Stimulated activated CD8-positive, alpha-beta memory T cell treated with anti-CD3 and anti-CD28 coated beads, Interleukin-12 subunit alpha, Interleukin-12 subunit beta, amount 100 ng/mL, for 4 hours (primary cell): ENCODE data around the gene PRSS38.

Experiments used
- DNase-seq: peaks from one replicate; pipeline ENCODE4 v3.0.0-alpha.2; 2020; ENCODE audit warnings: low read depth

PRSS38 gene

DNA sequence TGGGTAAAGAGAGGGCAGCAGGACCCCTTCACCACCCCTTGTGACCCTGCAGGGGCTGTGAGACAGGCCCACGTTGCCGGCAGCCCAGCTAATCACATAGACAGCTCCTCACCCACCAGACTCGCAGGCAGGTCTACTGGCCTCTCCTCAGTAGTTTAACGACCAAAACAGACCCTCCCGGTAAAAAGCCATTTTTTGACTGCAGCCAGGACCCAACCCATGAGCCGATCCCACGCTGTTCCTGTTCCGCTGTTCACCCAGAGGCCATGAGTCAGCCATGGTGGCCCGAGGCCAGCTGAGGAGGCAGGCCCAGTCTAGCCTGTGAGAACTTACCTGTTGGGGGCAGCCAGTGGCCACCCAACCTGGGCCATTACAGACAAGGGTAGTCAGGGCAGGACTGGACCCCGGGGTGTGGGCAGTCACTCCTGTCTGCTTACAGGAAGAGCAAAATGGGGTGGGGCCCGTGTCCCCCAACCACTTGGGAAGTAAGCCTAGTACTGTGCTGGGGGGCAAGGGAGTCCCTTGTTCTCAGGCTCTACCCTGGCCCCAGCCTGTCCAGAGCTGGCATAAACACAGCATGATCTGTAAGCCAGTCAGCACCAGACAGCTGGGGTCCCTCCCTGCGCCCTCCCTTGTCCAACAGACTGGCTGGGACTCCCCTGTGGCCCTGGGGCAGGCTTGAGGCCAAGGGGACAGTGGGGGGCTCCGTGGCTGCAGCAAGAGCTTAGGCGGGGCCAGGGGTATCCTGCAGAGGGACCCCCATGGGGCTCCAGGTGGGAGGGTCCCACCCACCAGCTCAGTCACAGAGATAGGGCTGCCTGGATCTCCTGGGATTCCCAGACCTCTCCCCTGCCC, 70.4 kb downstream of the PRSS38 start:
- no peak for DNase-seq

DNA sequence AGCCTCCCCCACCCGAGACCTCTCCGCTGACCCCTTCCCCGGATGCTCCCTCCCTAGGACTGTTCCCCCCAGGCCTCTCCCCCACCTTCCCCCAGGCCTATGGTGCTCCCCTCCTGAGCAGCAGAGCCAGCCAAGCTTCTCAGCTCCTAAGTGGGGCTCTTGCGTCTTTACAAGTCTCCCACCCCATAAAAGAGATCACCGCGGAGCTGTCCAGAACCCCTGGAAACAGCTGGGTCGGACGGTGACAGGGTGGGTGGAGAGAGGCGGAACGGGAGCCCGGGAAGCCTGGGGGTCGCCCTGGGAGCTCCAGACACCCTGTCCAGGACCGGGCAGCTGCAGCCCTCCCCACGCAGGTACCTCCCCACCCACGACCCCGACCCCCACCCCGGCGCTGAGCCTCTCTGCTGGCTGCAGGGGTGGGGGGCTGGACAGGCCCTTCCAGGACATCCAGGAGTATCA, 71.1 kb downstream of the PRSS38 start:
- DNase-seq, result no peak

DNA sequence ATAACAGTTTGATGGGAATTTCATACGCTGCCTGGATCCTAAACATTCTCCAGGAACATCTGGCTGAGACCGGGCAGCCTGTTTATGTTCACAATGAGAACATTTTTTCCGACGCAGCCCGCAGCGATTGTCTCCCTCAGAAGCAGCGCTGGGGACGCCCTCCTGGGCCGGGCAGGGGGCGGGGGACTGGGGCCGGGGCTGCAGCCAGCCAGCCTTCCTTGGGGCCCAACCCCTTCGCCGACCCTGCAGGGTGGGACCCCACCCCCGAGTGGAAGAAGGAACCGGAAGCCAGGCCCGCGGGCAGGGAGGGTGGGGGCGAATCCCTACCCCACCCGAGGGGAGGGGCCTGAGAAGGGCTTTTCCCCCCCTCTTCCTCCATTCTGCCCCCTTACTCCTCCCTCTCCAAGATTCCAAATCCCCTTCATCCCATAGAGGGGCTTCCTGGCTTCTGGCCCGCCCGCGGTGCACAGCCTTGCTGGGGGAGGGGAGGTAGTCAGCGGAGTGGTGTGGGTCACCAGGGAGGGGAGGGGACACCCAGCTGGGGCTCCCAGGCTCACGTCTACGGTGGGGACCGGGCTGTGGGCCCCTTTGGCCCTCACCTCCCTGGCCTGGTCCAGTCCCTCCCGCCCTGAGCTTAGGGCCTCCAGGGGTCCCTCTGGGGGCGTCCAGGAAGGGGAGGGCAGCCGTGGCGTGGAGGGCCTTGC, 71.7 kb downstream of the PRSS38 start:
- no peak for DNase-seq

DNA sequence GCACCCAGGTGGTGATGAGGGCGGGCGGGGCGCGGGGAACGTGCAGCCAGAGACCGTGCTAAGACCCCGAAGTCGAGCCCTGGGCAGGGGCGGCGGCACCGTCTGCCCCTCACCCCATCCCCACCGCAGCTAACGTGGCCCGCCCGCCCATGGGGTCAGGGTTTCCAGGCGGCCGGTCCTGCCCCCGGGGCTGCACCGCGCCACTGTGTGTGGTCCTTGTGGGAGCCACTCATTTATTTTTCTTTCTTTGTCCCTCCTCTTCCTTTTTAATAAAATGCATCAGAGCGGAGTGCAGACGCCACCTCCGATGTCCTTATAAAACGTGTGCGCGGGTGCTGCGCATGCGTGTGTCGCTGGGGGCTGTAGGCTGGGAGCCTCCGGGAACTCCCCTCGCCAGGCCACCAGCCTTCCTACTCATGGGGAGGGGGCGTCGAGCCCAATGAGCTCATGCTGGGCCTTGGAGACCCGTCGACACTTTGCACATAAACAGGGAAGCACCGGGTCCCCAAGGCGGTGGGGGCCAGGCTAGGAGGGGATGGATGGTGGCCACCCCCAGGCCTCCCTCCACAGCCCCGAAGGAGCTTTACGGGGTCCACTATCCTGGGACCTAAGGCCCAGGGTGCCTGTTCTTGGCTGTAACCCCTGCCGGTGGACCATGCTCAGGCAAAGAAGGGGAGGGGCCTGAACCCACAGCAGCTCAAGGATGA, 72.4 kb downstream of the PRSS38 start:
- DNase-seq, result no peak

DNA sequence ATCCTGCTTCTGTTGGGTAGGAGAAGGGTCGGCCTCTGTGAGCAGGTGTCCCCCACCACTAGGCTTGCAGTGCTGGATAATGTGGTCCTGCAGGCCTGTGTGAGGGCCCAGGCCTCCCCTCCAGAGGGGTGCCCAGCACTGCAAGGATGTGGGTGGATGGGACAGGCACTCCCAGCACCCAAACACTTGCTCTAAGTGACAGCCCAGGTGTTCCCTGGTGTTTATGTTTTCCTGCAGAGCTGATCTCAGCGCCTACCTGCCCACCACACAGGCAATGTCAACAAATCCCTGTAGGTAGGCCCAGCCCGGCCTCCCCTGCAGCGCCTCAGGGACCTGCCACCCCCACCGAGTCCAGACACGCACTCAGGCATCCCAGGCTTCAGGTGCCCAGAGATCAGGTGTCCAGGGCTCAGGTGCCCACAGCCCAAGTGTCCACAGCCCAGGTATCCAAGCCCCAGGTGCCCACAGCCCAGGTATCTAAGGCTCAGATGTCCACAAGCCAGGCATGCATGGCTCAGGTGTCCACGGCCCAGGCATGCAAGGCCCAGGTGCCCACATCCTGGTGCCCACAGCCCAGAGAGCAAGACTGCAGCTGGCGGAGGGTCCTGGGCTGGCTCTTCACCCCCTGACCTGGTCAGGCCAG, 73.0 kb downstream of the PRSS38 start:
- no peak for DNase-seq

DNA sequence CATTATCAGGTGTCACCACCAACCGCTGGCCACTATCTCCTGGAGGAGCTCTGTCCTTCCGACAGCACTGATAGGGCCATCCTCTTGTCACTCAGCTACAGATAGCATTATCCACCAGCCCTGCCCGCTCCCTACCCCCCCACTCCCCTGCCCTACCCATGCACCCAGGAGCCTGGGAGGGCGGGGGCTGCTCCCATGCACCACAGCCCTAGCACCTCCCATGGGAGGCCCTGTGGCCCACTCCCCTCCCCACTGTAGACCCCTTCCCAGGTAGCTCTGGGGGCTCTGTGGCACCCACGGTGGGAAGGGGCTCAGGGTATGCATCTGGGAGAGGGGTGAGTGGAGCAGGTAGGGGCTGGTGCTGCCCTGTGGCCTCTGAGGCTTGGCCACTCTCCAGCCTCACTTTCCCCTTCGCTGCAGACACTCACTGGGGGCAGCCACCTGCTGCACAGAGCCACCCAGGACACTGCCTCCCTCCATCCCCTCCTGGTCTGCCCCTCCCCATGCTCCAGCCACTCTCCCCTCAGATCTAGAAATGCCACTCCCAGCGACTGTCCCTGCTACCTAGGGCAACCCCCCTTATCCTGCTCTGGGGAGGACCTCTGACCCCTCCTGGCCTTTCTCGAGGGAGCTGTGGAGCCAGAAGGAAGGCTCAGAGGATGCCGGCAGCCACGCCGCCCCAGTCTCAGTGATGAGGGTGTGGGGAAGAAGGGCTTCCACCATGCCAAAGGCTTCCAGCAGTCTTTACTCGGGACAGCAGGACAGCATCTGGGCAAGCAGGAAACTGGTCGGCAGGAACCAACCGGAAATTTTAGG, 73.8 kb downstream of the PRSS38 start:
- no peak for DNase-seq

DNA sequence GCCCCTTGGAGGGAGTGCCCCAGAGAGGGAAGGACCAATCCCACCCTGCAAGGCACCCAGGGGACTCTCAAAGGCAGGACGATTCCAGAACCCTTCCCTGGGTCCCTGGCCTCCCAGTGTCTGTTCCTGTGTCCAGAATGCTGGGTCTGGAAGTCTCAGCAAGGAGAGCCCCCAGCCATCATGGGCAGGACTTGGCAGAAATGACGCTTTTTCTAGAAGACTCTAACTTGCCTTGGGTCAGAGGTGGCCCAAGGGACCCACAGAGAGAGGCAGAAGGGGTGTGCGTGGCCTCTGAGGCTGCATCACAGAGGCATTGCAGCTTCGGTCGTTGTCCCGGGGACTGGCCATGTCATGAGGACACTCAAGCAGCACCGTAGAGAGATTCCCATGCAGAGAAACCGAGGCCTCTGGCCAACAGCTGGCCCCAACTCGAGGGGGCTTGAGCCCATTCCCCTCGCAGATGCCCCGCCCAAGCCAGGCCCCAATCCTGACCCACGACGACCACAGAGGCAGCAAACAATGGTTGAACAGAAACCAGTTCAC, 74.5 kb downstream of the PRSS38 start:
- DNase-seq, result no peak

DNA sequence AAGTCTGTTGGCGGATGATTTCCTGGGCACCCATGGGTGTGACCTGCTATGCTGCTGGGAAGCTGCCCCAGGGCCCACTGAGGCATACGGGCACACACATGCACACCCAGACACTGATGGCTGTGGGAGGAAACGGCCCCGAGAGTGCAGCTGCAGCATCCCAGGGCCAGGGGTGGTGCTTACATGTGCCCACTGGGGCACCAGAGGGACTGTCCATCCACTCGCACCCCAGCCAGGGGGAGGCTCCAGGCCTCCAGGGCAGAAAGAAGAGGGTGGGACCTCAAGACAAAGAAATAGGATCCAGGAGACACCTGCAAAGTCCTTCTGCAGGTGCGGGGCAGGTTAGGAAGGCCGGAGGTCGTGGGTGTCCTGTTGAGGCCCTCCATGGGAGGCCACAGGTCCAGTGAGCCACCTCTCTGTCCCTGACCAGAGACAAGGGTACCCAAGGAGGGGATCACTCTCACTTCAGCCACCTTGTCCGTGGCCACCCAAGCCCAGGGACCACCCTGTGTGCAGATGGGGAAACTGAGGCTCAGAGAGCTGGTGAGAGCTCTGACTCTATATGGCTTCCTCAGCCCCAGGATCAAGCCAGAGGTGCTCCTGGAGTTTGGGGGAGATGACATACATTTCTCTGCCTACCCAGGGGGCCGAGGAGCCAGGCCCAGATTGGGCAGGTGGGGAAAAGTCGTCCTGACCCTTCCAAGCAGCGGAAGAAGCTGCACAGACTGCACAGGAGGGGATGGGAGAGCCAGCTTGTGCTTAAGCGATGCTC, 75.2 kb downstream of the PRSS38 start:
- DNase-seq, result no peak

DNA sequence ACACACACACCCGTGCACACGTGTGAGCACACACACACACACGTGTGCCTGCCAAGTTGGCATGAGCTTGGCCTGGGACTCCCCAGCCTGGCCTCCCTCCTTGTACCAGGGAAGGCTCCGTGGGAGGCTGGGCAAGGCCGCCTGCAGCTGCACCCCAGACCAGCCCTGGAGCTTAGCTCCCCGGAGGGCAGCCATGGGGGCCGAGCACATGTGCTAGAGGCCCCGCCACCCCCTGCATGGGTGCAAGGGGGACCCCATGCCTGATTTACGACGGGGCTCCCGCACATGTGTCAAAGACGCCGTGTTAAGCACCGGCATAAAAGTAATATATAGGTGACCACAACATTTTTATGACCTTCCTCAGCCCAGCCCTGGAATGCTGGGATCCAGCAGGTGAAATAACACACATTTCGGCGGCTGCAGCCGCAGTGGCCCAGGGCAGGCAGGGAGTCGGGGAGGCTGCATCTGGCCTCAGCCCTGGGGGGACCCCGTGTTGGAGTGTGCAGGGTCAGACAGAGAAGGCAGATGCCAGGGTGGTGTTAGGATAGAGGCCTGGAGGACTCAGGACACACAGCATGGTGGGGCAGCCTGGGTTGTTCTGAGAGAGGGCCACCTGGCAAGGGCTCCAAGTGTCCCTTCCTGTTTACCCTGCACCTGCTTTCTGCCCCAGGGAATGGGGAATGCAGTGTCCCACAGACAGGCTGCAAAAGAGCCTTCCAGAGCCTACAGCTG, 75.9 kb downstream of the PRSS38 start:
- DNase-seq, result no peak

DNA sequence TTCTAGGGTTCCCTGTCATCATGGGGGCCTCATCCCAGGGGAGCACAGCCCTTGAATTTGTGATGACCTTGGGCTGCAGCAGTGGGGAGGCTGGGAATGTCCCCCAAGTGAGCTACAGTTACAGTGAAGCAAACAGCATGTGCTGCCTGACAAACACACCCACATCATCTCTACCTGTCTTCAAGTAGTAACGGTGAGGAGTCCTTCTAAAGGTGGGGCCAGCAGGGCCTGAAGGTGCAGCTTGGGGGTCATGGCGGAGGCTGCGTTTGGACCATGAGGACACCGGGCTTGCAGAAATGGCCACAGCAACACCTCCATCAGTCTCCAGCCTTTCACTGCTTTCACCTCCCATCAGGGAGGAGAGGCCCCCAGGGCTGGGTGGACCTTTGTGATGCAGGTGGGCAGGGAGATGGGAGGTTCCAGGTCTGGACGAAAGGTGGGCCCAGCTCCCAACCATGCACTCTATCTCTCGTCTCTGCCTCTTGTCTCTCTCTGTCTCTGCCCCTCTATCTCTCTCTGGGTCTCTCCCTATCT, 76.5 kb downstream of the PRSS38 start:
- DNase-seq, result no peak

DNA sequence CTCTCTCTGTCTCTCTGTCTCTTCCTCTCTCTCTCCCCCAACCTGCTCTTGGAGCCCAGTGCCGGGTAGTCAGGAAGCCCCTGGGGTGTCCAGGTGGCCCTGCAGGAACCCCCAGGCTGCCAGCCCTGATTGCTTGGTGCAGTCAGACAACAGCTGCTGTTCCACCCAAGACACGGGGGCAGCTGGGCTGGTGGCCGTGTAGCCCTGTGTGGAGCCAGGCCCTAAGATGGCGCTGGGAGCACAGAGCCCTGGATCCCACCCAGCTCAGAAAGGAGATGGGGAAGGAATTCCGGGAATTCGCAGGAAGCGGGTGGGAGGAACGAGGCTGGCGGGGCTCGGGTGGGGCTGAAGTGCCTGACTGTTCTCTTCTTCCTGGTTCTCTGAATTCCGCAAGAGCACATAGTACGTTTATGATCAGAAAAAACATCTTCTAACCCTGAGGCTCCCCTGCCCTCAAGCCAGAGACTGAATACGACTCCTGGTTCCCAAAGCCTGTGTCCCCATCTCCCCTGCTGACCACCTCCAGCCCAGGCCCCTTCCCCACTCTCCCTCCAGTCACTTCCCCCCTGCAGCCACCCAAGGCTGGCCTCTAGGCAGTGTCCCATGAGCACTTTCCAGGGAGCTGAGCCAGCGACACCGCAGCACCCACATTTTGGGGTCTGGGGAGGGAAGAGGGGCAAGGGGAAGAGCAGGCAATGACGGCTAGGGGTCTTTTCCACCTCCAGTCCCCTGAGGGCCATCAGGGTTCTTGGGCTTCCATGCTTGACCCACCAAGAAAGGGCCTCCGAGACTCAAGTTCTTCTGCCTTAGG, 77.2 kb downstream of the PRSS38 start:
- no peak for DNase-seq

DNA sequence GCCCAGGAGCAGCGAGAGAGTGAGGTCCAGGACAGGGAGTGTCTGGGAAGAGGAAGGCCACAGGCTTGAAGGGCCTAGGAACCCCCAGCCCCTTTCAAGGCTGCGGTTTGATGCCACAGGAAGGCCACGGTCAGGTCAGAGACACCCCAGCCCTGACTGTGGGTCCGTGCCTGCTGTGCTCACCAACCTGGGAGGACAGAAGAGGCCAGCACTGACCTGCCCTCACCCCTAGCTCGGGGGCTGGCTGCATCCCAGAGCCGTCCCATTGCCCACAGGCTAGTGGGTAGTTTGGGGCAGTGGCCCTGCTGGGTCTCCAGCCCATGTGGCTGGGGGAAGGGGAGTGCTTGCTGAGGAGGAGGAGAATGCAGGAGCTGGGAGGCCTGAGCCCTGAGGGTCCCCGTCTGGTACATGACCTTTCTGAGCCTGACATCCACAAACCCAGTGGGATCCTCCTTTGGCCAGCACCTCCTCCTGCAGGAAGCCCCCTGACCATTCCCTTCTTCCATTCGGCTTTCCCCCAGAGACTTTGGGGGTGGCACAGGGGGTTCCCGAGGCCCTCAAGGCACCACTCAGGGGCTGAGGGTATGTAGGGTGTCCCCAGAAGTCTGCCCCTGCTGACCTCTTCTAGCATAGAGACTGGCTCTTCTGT, 77.9 kb downstream of the PRSS38 start:
- no peak for DNase-seq

DNA sequence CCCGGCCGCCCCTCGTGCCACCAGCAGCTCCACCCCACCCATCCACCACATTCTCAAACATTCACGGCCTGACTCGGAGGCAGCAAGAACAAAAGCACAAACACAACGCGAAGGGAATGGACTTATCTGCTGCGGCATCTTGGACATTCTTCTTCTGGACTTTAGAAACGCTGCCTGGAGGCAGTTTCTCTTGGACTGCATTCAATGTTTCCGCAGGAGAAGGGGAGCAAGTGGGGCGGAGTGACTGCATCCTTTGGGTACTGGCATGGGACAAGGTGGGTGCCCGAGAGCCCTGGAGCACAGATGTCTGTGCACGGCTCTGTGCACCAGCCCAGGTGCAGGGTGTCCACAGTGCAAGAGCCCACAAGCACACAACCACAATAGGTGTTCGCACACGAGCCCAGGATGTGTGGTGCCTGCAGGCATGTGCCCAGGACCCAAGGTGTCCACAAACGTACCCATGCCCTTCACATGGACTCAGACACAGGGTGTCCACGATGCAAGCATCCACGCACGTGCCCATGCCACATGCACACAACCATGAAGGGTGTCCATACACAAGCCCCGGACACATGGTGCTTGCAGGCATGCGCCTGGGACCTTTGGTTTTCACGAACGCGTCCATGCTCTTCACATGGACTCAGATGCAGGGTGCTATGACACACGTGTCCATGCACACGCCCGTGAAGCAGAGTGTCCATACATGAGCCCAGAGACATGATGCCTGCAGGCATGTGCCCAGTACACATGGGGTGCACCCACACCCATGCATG, 78.7 kb downstream of the PRSS38 start:
- no peak for DNase-seq

DNA sequence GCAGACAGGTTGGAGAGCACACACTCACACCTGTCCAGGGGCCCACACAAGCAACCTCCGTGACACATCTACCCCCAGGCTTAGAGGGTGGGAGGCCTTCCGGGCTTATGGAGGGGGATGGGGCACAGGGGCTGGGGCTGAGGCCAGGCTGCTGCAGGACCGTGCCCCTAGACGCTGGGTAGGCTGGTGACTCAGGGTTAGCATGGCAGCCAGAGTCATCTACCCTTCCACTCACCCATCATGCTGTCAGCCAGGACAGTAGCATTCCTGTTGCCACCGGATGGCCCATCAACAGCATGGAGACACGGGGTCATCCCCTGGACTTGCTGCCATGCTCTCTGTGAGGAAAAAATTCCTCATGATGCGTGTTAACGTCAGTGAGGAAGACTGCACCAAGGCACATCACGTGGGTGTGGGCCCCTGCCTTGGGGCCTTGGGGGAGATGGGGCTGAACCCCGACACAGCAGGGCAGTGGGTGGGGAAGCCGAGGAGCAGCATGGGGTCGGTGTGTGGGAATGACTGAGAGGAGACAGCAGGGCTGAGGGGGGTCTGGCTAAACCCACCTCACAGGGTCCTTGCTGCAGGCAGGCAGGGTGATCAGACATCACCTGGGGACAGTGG, 79.5 kb downstream of the PRSS38 start:
- DNase-seq, result no peak
